ENCODE measurements around the gene UGT2B28. TPM values are rescaled to one million over a fixed set of nuclear protein-coding genes. Genes with fewer than 3 reads are reported as not detected.

Gene UGT2B28
- not detected in 2 replicates for total RNA-seq

DNA sequence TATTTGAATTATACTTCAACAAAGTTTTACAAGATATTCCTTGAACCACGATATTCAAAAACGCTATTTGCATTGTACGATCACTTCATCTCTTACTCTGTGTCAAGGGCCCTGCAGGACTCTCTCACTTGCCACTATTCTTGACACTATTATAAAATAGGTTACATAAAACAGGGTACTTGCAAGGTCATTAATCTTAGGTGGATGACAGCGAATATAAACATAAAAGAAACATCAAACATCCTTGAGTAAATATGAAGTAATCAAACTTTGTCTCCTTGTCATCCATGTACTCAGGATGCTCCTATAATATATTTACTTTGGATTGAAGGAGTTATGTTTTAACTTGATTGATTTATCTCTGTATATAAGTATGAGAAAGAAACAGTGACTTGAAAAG, at the start of gene UGT2B28:
Gene UGT2B28 (plus strand): TSS at position 395 of the 400 bp plus-strand sequence. CDS start 26 bp downstream, outside the sequence.

Other genes with a start within 250 kb of the UGT2B28 start
- gene UGT2B7, start 184.0 kb upstream of the UGT2B28 start, total RNA-seq: 0.20 TPM in 1 of 2 replicates, not detected in the other
- gene UGT2B11, start 65.7 kb upstream of the UGT2B28 start, total RNA-seq: not detected in 2 replicates
- not detected in 2 replicates for gene UGT2B4, start 215.4 kb downstream of the UGT2B28 start, total RNA-seq

Data from subcutaneous preadipocyte (primary cell).